Measurements from ENCODE around the gene ERVFRD-1. TPM values are rescaled to one million over a fixed set of nuclear protein-coding genes. Genes with fewer than 3 reads are reported as not detected.

Gene ERVFRD-1
- total RNA-seq, 2 experiments from 2014 or later, result not detected

DNA sequence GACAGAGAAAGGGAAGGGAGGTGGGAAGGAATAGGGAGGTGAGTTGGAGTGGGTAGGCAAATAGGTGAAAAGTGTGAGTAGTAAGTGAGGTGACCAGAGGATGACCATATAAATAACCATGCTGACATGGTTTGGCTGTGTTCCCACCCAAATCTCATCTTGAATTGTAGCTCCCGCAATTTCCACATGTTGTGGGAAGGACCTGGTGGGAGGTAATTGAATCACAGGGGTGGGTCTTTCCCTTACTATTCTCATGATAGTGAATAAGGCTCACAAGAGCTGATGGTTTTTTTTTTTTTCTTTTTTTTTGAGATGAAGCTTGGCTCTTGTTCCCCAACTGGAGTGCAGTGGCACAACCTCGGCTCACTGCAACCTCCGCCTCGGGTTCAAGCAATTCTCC is 39.4 kb downstream of the ERVFRD-1 start:
- no peaks in the 10 kb centered on the region for H3K9me3 Mint-ChIP-seq
- H3K4me3 Mint-ChIP-seq, result no peak overlapping the region
- peaks cover 5% of the 10 kb centered on the region for H3K27me3 Mint-ChIP-seq
- CTCF ChIA-PET, result interaction anchor here (0.9 to 1.7 kb wide), 4 partner anchors 13 to 425 kb away, joined by 4 to 5 read pairs (median 4); no protein-coding TSS in a partner anchor
- H3K27ac Mint-ChIP-seq, result no peak overlapping the region
- POLR2A ChIA-PET, result no interaction called here
- intact Hi-C loops (cut with micrococcal nuclease), result no loop called here
- DNase-seq (no peak), ATAC-seq (no peak)
- H3K36me3 Mint-ChIP-seq (ENCODE audit: low read depth), result no peaks in the 10 kb centered on the region
- TF ChIP-seq, protein P1, sequence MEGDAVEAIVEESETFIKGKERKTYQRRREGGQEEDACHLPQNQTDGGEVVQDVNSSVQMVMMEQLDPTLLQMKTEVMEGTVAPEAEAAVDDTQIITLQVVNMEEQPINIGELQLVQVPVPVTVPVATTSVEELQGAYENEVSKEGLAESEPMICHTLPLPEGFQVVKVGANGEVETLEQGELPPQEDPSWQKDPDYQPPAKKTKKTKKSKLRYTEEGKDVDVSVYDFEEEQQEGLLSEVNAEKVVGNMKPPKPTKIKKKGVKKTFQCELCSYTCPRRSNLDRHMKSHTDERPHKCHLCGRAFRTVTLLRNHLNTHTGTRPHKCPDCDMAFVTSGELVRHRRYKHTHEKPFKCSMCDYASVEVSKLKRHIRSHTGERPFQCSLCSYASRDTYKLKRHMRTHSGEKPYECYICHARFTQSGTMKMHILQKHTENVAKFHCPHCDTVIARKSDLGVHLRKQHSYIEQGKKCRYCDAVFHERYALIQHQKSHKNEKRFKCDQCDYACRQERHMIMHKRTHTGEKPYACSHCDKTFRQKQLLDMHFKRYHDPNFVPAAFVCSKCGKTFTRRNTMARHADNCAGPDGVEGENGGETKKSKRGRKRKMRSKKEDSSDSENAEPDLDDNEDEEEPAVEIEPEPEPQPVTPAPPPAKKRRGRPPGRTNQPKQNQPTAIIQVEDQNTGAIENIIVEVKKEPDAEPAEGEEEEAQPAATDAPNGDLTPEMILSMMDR (IDR thresholded peaks at IDR 0.05), result no peak
- H3K4me1 Mint-ChIP-seq (ENCODE audit: low read depth), result no peaks in the 10 kb centered on the region

DNA sequence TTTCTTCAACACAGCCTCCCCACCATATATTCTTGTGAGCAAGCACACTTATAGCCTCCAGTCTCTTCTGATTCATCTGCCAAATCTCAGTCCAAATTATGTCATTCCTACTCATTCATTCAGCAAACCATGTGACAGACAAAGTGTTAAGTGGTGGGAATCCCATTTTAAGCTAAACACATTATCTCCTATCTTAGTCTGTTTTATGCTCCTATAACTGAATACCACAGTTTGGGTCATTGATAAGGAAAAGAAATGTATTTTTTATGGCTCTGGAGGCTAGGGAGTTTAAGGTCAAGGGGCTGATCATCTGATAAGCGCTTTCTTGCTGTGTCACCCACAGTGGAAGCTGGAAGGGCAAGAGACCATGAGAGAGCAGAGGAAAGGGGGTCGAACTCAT is 41.8 kb downstream of the ERVFRD-1 start:
- H3K9me3 Mint-ChIP-seq, result no peaks in the 10 kb centered on the region
- TF ChIP-seq, protein P1 (IDR thresholded peaks at IDR 0.05), result no peak
- ChIA-PET CTCF (interaction anchor here (1.0 to 2.6 kb wide), 14 partner anchors 10 to 591 kb away, joined by 3 to 32 read pairs (median 4); no protein-coding TSS in a partner anchor), POLR2A (interaction anchor here (0.6 kb wide), 1 partner anchor 333 kb away, joined by 3 read pairs; no protein-coding TSS in a partner anchor)
- no peak overlapping the region for H3K27ac Mint-ChIP-seq
- no peak overlapping the region for H3K4me3 Mint-ChIP-seq
- no peaks in the 10 kb centered on the region for H3K36me3 Mint-ChIP-seq (ENCODE audit: low read depth)
- no peak for ATAC-seq
- no peaks in the 10 kb centered on the region for H3K4me1 Mint-ChIP-seq (ENCODE audit: low read depth)
- peaks cover 5% of the 10 kb centered on the region for H3K27me3 Mint-ChIP-seq
- DNase-seq, result no peak
- intact Hi-C loops (cut with micrococcal nuclease), result loop anchor here (5.0 to 10.0 kb wide), 2 partner anchors 117 to 595 kb away; no protein-coding TSS in a partner anchor

DNA sequence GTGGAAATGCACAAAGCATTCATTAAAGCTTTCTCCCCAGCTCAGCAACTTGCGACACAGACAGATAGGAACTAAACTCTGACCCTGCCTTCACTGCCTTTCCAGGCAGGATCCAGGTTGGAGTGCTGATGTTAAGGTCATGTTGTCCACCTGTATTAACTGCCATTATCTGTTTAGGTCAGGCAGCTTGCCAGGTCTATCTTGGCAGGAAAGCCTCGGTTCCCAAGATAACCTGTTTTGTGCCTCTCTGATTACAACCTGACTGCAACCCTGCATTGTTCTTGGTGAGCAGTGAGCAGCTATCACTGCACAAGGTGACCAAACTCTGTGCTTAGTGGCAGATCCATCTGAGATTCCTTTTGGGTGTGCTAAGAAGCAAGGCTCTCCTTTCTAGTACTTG is 44.2 kb downstream of the ERVFRD-1 start:
- no peaks in the 10 kb centered on the region for H3K9me3 Mint-ChIP-seq
- POLR2A ChIA-PET, result no interaction called here
- no peak overlapping the region for H3K4me3 Mint-ChIP-seq
- H3K27me3 Mint-ChIP-seq, result peaks cover 11% of the 10 kb centered on the region
- intact Hi-C loops (cut with micrococcal nuclease), result loop anchor here (5.0 to 10.0 kb wide), 2 partner anchors 115 to 593 kb away; no protein-coding TSS in a partner anchor
- ATAC-seq (no peak), DNase-seq (no peak)
- TF ChIP-seq, protein P1 (IDR thresholded peaks at IDR 0.05), result no peak
- no peaks in the 10 kb centered on the region for H3K36me3 Mint-ChIP-seq (ENCODE audit: low read depth)
- H3K27ac Mint-ChIP-seq, result no peak overlapping the region
- CTCF ChIA-PET, result interaction anchor here (1.2 to 3.1 kb wide), 3 partner anchors 60 to 589 kb away, joined by 3 to 14 read pairs (median 5); no protein-coding TSS in a partner anchor
- H3K4me1 Mint-ChIP-seq (ENCODE audit: low read depth), result no peaks in the 10 kb centered on the region

DNA sequence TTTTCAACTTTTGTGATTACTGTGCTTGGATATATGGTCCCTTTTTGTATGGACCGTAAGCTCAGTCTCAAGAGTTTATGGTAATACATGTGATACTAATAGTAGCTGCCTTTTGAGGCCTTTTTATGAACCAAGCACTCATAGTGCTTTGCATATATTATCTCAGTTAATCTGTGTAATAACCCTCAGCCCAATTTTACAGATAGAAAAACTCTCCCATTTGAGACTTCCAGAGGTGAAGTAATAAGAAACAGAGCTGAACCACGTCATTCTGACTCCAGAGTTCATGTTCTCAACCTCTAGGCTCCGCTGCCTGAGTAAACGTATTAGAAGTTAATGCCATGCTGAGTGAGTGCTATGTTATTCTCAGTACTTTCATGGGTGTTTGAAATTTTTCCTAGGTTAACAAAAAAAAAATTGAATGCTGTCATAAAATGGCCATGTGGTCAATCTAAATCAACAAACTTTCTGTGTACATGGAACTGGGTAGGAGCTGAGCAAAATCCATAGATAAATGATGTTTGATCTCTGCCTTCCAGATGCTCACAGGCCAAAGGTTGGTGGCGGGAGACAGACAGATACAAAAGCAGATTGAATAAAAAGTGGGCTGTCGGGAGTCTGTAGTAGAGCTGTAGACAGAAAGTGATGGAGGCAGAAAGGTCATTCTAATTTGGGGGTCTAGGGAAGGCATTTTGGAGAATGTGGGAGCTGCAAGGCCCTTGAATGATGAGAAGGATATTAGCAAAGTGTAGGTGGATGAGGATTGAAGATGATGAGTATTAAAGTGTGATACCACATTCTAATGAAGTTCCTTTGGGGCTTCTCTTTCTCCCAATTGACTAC is 44.8 kb downstream of the ERVFRD-1 start:
- TF ChIP-seq, protein P1 (IDR thresholded peaks at IDR 0.05), result no peak
- Mint-ChIP-seq H3K27me3 (peaks cover 10% of the 10 kb centered on the region), H3K9me3 (no peaks in the 10 kb centered on the region), H3K4me1 (ENCODE audit: low read depth) (no peaks in the 10 kb centered on the region), H3K4me3 (no peak overlapping the region), H3K36me3 (ENCODE audit: low read depth) (no peaks in the 10 kb centered on the region), H3K27ac (no peak overlapping the region)
- intact Hi-C loops (cut with micrococcal nuclease), result loop anchor here (5.0 to 10.0 kb wide), 2 partner anchors 114 to 592 kb away; no protein-coding TSS in a partner anchor
- CTCF ChIA-PET, result interaction anchor here (0.6 to 3.1 kb wide), 5 partner anchors 27 to 588 kb away, joined by 3 to 14 read pairs (median 3); no protein-coding TSS in a partner anchor
- ATAC-seq (no peak), DNase-seq (no peak)
- POLR2A ChIA-PET, result no interaction called here

Measured in activated CD8-positive, alpha-beta T cell treated with anti-CD3 and anti-CD28 coated beads for 36 hours (primary cell).